Stimulated activated CD4-positive, alpha-beta T cell treated with anti-CD3 and anti-CD28 coated beads, Interleukin-15, amount 100 ng/mL, for 48 hours (primary cell): ENCODE data around the gene RBMS3.

Experiments used
- DNase-seq, 2 donors: peaks; one replicate each; pipeline ENCODE4 v3.0.0-alpha.2; 2020; ENCODE audit warnings: low read depth in 2 of 2

RBMS3 gene

GRCh38 chr3:29277249-29277648 is 3.6 kb upstream of the RBMS3 start:
- no peak for DNase-seq

DNA sequence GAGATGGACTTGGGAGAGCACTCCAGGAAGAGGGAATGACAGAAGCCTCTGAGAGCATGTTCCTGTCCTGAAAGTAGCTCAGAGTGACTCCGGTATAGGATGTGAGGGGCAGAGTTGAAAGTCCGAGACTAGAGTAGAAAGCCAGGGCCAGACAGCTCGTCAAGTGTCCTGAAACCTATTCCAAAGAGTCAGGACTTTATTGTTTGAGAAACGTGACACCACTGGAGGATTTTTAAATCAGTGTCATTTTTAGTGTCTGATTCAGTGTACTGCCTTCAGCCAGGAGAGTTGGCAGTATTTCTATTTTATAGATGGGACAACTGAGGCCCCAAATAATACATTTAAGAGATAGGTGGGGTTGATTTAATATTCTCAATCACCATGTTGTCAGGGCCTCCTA is 1.6 kb upstream of the RBMS3 start:
- DNase-seq = no peak

DNA sequence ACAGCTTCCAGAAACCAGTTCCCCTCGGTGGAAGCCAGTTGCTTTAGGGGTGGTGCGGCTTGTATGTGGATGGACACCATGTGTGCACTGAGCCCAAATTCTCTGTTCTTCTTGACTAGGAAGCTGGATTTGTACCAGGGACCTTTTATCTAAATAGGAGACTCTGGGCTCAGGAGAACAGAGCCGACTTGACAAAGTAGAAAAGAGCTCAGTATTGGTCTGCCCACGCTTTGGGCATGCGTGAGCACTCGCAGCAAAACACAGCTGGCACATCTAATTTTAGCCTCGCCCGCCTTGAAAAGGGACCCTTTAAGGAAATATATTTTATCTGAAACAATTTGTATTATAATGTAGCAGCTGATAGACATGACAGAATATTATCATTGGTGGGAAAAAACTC is 1.1 kb upstream of the RBMS3 start:
- DNase-seq = no peak

DNA sequence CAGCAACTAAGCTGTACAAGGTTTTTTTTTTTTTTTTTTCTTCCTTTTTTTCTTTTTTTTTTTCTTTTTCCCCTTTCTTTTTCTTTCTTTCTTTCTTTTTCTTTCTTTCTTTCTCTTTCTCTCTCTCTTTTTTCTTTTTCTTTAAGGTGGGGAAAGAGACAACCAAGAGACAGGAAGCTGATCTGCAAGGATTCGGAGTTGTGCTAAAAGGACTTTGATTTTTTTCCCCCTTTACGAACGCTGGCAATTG is 148 bp downstream of the RBMS3 start:
- DNase-seq = no peak

DNA sequence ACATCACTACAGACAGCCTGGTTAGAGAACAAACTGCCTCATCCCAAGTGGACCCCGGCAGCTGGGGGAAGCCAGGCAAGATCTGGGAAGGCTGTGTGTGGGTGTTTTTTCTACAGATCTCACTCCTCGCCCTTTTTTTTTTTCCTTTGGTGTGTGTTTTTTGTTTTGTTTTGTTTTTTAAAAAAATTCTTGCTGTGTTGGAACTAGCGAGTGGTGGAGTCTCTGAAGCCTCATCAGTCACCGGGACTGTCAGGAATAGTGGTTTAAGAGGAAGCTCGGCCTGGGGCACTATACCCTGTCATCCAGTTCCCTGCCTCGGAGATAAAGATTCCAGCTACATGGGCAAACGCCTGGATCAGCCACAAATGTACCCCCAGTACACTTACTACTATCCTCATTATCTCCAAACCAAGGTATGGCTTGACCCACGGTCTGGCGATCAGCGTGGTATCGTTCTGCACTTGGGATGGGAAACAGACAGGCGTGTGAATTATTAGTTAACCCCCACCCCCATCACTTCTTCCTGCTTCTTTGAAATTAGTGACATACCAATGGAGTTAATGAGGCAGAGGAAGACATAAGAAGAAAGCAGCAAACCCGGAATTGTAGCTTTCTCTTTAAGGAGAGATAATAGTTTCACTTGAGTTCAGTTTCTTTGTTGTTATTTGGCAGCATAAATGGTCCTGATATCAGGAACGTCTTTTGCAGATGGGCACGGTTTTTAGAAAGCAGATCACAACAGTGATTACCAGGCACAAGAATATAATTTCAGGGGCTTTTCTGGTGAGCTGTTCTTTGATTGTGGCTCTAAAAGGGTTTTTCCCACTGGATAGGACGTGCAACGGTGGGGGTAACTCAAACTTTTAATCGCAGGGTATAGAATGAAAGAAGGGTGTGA is 722 bp downstream of the RBMS3 start:
- no peak for DNase-seq

DNA sequence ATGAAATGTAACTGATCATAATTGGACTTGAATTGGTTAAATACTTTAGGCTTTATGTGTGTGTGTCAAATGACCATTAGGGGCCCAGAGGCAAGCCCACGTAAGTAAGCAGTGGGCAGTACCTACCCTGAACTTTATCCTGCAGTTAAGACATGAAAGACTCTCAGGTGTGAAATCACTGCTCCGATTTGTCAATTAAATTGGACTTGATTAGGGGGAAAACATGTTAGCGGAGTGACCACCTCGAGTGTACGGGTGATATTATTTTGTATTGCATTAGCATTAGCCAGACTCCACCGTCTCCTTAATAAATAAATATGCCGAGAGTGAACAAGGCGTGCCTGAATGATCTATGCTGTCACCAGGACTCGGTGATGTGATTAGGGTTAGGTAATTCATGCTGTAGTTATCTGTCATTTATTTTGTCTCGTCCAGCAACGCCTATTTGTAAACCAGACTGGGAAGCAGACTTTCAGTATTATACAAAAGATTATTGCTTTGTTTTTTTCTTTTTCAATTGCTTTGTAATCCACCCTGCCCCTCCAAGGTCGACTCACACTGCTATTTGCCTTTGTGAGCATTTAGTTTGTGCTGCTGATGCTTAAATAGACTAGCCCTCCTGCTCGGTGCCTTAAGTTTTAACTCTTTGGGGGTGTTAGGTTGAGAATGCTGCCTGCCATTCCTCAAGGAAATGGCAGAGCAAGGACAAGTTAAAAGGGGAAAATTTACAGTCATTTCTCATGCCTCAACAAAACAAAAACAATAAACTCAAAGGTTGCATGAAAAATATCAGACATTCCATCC is 1.8 kb downstream of the RBMS3 start:
- DNase-seq = no peak

GRCh38 chr3:29283231-29284119 is 2.6 kb downstream of the RBMS3 start:
- no peak for DNase-seq

DNA sequence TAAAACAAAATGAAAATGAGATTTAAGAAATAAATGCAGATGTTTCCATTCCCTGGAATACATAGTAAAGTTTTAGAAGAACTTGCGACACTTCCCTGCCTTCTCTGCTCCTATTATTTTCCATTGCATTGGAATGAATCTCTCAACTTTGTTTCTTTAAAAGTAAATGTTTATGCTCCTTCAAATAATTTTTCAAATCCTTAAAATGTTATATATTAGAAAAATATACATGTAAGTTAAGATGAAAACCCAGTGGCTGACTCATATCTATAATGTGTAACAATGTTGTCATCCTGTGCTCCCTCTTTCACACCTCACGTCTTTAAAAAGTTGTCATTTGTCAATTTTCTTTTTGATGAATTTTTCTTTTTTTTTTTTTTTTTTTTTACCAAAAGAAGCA is 3.6 kb downstream of the RBMS3 start:
- no peak for DNase-seq

- DNase-seq = no peak
Observed at GRCh38 chr3:29285471-29286071, 4.7 kb downstream of the RBMS3 start.

GRCh38 chr3:29286478-29287240 is 5.8 kb downstream of the RBMS3 start:
- no peak for DNase-seq

DNA sequence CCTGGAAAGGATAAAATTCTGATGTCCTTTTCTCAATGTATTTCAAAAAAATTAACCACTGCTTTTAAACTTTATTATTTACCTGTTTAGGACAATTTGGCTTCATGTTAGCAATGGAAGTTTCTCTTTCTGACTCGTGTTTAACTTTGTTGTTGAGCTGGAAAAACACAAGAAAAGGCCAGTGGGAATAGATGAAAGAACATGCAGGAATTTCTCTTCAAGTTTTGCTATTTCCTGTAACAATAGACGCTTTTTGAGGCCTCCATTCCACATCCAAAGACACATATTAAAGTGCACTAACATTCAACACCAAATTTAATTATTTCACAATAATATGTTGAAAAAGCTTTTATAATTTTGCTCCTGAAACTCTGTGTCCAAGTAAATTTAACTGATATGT is 9.7 kb downstream of the RBMS3 start:
- no peak for DNase-seq

GRCh38 chr3:29291260-29291981 is 10.6 kb downstream of the RBMS3 start:
- DNase-seq = no peak

- DNase-seq = no peak
Observed at GRCh38 chr3:29291982-29292363, 11.1 kb downstream of the RBMS3 start.

- DNase-seq = no peak
Observed at GRCh38 chr3:29293421-29293820, 12.6 kb downstream of the RBMS3 start.

DNA sequence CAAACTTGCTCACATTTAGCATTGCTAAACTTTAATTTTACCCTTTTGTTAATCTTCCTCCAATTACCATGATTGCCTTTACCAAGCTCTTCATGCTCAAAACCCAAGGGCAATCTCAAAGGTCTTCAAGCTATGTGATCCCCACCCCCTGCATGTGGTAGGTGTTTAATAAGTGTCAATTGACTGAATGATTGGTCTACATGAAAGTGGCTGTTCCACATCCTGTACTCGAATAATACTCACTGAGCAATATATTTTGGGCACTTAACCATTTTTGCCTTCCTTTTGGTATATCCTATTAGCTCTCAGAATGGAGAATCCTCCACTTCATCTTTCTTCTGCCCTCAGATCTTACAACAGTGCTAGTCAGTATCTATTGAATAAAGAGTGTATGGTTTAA is 17.1 kb downstream of the RBMS3 start:
- no peak for DNase-seq

DNA sequence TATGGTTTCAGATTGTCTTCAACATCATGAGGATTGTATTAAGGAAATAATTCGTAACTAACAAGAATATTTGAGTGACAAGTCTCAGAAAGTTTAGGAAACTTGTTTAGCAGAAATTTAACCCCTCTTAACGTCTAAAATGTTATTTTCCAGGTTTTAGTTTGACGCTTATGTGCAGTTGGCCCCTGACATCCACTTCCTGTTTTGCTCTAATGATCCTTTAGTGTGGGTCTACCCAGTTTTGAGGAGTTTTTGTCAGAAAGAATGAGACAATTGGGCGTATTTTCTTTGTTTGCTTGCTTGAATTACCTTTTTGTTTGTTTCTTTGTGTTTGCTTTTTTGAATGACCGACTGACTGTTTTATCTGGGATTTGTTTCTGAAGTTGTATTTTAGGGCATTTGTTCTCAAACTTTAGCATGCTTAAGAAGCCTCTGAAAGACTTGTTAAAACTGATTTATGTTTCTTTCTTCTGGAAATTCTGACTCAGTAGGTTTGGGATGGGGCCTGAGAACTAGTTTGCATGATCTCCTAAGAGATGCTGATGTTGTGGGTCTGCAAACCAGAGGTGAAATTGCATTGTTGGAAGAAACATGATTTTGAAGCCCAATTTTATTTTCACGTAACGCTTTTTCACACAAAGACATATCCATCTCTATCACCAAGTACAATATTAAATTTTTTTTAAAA is 20.6 kb downstream of the RBMS3 start:
- DNase-seq = no peak

DNA sequence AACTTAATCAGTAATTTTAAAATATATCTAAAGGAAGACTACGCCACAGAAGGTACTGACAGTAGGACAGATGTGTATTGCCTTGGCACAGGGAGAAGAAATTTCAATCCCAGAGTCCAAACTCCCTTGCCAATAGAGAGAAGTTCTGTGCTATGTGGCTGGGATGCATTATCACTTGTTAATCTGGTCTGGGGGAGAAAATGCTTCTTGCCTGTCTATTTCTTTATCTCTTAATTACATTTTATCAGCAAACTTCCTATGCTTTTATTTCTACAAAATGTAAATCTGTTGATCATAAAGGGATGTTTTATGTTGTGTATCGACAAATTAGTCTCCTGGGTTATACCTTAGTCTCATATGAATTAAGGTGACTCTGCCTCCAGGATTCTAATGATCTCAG is 21.7 kb downstream of the RBMS3 start:
- DNase-seq = no peak

DNA sequence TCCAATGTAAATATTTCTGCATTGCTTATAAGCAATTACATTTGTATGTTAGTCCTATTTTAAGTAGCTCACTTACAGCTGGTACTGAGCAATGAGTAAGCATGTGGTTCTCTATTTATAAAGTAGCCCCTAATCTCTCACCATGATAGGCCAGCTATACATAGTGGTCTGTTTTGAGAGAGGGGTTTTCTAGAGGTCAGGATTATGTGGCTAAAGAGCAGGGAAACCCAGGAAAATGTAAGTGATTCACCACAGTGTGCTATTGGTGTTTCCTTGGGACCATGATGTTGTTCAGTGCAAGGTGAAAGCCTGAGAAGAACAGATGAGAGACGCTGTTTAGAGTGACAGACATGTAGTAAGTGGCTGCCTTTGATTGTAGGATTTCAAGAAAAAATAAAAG is 26.4 kb downstream of the RBMS3 start:
- no peak for DNase-seq

- DNase-seq = no peak
Observed at GRCh38 chr3:29310865-29311264, 30.0 kb downstream of the RBMS3 start.

DNA sequence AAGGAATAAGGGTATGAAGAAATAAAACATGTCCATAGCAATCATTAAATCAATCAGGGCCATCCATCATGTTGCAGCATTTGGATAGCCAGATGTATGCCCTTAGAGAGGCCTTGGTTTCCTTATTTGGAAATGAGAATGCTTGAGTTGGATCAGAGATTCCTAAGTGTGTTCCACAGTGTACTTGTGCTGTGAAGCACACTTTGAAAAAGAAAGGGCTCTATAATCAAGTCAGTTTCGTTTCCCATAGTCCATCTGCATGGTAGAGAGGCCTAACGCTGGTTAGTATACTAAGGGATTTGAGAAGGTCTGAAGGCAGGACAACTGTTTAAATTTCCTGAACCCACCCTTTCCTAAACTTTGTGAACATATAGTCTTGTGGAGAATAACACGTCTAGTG is 30.9 kb downstream of the RBMS3 start:
- DNase-seq = no peak
